ENCODE measurements around the gene RAB3A.

Gene RAB3A

DNA sequence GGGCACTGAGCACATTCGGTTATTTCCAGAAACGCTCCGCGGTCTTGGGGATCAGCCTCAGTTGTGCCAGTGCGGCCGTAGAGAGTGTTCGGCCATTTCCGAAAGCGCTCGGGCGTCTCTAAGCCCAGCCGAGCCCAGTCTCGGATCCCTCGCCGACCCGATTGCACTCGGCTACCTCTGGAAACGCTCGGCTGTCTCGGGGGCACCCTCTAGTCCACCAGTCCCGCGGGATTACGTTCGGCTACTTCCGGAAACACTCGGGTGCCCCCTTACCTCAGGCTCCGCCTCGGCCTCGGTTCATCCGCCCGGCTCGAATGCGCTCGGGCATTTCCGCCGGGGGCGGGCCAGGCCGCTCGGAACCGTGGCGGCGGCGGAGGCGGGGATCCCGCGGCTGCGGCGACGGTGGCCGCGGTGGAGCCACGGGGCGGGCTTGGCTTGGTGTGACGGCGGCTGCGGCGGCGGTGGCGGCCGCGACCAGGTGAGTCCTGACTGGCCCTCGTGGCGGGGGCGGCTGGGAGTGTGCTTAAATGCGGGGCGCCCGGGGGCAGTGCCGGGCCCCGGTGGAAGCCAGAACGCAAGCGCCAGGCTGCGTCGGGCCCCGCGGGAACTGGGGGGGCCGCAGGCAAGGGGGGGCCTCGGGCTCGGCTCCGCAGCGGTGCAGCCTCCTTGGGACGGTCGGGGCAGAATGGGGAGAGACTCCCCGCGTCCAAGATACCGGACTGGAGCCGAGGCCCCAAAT, 50.9 kb downstream of the RAB3A start, which contains the start of gene PIK3R2 (continued):
- no peak for TF ChIP-seq ZBTB6 (tag by site-specific recombination; IDR thresholded peaks at IDR 0.05)
- TF ChIP-seq, protein P1, sequence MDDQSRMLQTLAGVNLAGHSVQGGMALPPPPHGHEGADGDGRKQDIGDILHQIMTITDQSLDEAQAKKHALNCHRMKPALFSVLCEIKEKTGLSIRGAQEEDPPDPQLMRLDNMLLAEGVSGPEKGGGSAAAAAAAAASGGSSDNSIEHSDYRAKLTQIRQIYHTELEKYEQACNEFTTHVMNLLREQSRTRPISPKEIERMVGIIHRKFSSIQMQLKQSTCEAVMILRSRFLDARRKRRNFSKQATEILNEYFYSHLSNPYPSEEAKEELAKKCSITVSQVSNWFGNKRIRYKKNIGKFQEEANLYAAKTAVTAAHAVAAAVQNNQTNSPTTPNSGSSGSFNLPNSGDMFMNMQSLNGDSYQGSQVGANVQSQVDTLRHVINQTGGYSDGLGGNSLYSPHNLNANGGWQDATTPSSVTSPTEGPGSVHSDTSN (CRISPR knock-in tag; IDR thresholded peaks at IDR 0.05) = peak; percentile 50; the same call in 1 of the 2 replicates

DNA sequence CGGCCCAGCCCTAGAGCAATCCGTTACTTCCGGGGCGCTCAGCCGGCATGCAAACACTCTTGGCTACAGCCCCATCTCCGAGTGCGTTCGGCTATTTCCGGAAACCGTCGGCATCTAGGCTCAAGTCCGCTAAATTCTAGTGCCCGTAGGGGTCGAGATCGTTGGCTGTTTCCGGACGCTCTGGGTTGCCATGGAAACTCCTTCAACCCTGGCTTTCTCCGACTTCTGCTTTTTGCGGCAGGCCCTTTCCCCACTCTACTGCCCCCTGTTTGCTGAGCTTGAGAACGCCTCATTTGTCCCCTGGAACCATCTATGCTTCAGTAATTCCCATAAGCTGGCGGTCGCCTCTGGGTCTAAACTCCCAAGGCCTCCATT, 51.4 kb downstream of the RAB3A start:
- Histone ChIP-seq H3K9me3 (ENCODE audit: control insufficient read depth, insufficient read depth, low read depth, low read length) (no peaks in the 10 kb centered on the region), H3K4me1 (ENCODE audit: control insufficient read depth, insufficient read depth, low read length) (peaks cover 7% of the 10 kb centered on the region), H3K4me3 (ENCODE audit: low read depth, low read length) (peak overlapping the region; percentile 56), H3K27ac (ENCODE audit: extremely low read depth, low read depth, low read length) (peak overlapping the region; percentile 74), H3K36me3 (ENCODE audit: control insufficient read depth in 2 of 2, insufficient read depth in 1 of 2, low read length in 2 of 2) (peaks cover 0 to 21% of the 10 kb centered on the region in 2 experiments; a peak in 1 of 3 replicates)
- ChIA-PET CTCF (interaction anchor here (0.6 to 2.9 kb wide), 10 partner anchors 9 to 170 kb away, joined by 3 to 24 read pairs (median 4); partner anchors contain the start of gene LSM4), POLR2A (interaction anchor here (0.6 to 1.8 kb wide), 5 partner anchors 15 to 785 kb away, joined by 3 to 7 read pairs (median 4); no protein-coding TSS in a partner anchor)
- TF ChIP-seq ZNF341 (tag by site-specific recombination; IDR thresholded peaks at IDR 0.05; ENCODE audit: low read depth) (peak; percentile 77), ZBTB21 (tag by site-specific recombination; IDR thresholded peaks at IDR 0.05) (no peak; the same call in 1 of the 2 replicates), ZNF169 (tag by site-specific recombination; IDR thresholded peaks at IDR 0.05) (no peak), ZNF394 (tag by site-specific recombination; IDR thresholded peaks at IDR 0.05; ENCODE audit: borderline replicate concordance) (0 out of 2 replicates have a peak, but pooled peaks have one; percentile 49), ZBTB48 (tag by site-specific recombination; IDR thresholded peaks at IDR 0.05) (peak; percentile 83), ZBTB17 (tag by site-specific recombination; IDR thresholded peaks at IDR 0.05) (peak; percentile 85), ZNF211 (tag by site-specific recombination; IDR thresholded peaks at IDR 0.05; ENCODE audit: low read depth) (no peak), ZNF311 (tag by site-specific recombination; IDR thresholded peaks at IDR 0.05; ENCODE audit: borderline replicate concordance) (no peak), ZNF157 (tag by site-specific recombination; IDR thresholded peaks at IDR 0.05) (no peak), ZXDB (tag by site-specific recombination; IDR thresholded peaks at IDR 0.05) (0 out of 2 replicates have a peak, but pooled peaks have one; percentile 10), ZNF335 (tag by site-specific recombination; conservative IDR thresholded peaks at IDR 0.05) (peak; percentile 54), RBAK (tag by site-specific recombination; IDR thresholded peaks at IDR 0.05) (no peak), REPIN1 (tag by site-specific recombination; IDR thresholded peaks at IDR 0.05; ENCODE audit: low read depth) (no peak), ZNF76 (tag by site-specific recombination; IDR thresholded peaks at IDR 0.05; ENCODE audit: borderline replicate concordance, low read depth) (peak; percentile 57; the same call in 1 of the 2 replicates), PRDM1 (tag by site-specific recombination; IDR thresholded peaks at IDR 0.05) (peak; percentile 91), ZBTB11 (tag by site-specific recombination; conservative IDR thresholded peaks at IDR 0.05; ENCODE audit: low read depth) (peak; percentile 88)
- TF ChIP-seq, protein P2, sequence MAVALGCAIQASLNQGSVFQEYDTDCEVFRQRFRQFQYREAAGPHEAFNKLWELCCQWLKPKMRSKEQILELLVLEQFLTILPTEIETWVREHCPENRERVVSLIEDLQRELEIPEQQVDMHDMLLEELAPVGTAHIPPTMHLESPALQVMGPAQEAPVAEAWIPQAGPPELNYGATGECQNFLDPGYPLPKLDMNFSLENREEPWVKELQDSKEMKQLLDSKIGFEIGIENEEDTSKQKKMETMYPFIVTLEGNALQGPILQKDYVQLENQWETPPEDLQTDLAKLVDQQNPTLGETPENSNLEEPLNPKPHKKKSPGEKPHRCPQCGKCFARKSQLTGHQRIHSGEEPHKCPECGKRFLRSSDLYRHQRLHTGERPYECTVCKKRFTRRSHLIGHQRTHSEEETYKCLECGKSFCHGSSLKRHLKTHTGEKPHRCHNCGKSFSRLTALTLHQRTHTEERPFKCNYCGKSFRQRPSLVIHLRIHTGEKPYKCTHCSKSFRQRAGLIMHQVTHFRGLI (tag by site-specific recombination; IDR thresholded peaks at IDR 0.05) = peak; percentile 16; the same call in 1 of the 2 replicates
- TF ChIP-seq, protein P3, sequence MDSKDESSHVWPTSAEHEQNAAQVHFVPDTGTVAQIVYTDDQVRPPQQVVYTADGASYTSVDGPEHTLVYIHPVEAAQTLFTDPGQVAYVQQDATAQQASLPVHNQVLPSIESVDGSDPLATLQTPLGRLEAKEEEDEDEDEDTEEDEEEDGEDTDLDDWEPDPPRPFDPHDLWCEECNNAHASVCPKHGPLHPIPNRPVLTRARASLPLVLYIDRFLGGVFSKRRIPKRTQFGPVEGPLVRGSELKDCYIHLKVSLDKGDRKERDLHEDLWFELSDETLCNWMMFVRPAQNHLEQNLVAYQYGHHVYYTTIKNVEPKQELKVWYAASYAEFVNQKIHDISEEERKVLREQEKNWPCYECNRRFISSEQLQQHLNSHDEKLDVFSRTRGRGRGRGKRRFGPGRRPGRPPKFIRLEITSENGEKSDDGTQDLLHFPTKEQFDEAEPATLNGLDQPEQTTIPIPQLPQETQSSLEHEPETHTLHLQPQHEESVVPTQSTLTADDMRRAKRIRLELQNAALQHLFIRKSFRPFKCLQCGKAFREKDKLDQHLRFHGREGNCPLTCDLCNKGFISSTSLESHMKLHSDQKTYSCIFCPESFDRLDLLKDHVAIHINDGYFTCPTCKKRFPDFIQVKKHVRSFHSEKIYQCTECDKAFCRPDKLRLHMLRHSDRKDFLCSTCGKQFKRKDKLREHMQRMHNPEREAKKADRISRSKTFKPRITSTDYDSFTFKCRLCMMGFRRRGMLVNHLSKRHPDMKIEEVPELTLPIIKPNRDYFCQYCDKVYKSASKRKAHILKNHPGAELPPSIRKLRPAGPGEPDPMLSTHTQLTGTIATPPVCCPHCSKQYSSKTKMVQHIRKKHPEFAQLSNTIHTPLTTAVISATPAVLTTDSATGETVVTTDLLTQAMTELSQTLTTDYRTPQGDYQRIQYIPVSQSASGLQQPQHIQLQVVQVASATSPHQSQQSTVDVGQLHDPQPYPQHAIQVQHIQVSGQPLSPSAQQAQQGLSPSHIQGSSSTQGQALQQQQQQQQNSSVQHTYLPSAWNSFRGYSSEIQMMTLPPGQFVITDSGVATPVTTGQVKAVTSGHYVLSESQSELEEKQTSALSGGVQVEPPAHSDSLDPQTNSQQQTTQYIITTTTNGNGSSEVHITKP (tag by site-specific recombination; IDR thresholded peaks at IDR 0.05) = peak; percentile 85
- TF ChIP-seq, protein P4, sequence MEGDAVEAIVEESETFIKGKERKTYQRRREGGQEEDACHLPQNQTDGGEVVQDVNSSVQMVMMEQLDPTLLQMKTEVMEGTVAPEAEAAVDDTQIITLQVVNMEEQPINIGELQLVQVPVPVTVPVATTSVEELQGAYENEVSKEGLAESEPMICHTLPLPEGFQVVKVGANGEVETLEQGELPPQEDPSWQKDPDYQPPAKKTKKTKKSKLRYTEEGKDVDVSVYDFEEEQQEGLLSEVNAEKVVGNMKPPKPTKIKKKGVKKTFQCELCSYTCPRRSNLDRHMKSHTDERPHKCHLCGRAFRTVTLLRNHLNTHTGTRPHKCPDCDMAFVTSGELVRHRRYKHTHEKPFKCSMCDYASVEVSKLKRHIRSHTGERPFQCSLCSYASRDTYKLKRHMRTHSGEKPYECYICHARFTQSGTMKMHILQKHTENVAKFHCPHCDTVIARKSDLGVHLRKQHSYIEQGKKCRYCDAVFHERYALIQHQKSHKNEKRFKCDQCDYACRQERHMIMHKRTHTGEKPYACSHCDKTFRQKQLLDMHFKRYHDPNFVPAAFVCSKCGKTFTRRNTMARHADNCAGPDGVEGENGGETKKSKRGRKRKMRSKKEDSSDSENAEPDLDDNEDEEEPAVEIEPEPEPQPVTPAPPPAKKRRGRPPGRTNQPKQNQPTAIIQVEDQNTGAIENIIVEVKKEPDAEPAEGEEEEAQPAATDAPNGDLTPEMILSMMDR (tag by site-specific recombination; IDR thresholded peaks at IDR 0.05) = peak; percentile 87

Data from HEK293 (cell line).